OCI-LY7 (cell line): ENCODE measurements around the gene FBRSL1. TPM values are rescaled to one million over a fixed set of nuclear protein-coding genes. Genes with fewer than 3 reads are reported as not detected.

Experiments
- BruUV-seq: library from RNA; stranded (reverse); fragments of 400-500 nt; replicated peaks from 2 replicates; lab custom pipeline; 2021; lab: Mats Ljungman, UMichigan
- CTCF ChIA-PET: fragments of 300-600 bp; sonication (Branson Sonifier 250); formaldehyde crosslinking; loops from one replicate; lab custom pipeline; 2022; ENCODE audit warnings: antibody characterized with exemption; ENCODE audit not compliant: unreplicated experiment; lab: Charles Lee
- POLR2A ChIA-PET: fragments of 300-600 bp; sonication (Branson Sonifier 250); formaldehyde crosslinking; loops from one replicate; lab custom pipeline; 2022; ENCODE audit warnings: antibody characterized with exemption; lab: Charles Lee
- DNase-seq: peaks from one replicate; pipeline ENCODE4 v3.0.0-alpha.2; 2015; ENCODE audit warnings: low spot score
- H2AFZ ChIP-seq: fragments of 200-600 bp; sonication (generic), shearing (Covaris generic); 2 replicates; pipeline ENCODE4 v1.6.1; 2014; ENCODE audit warnings: mild to moderate bottlenecking, antibody characterized with exemption, low read length, moderate library complexity
- H3K27ac ChIP-seq: fragments of 200-600 bp; sonication (generic); 2 replicates; pipeline ENCODE4 v1.5.1; 2014; ENCODE audit warnings: mixed run types, low read depth, mild to moderate bottlenecking, moderate library complexity, low read length, inconsistent platforms; ENCODE audit not compliant: poor library complexity, severe bottlenecking
- H3K36me3 ChIP-seq: fragments of 200-600 bp; sonication (generic); 2 replicates; pipeline ENCODE4 v1.6.1; 2014; ENCODE audit warnings: mild to moderate bottlenecking, antibody characterized with exemption, low read length, moderate library complexity, mixed read lengths; ENCODE audit not compliant: insufficient read depth
- H3K4me1 ChIP-seq: fragments of 200-600 bp; sonication (generic); 2 replicates; pipeline ENCODE4 v1.5.1; 2014; ENCODE audit warnings: mild to moderate bottlenecking, low read length; ENCODE audit not compliant: insufficient read depth, poor library complexity, severe bottlenecking
- H3K4me2 ChIP-seq: fragments of 200-600 bp; sonication (generic); 2 replicates; pipeline ENCODE4 v1.6.1; 2014; ENCODE audit warnings: mild to moderate bottlenecking, low read length
- H3K4me3 ChIP-seq: fragments of 200-600 bp; sonication (generic); 2 replicates; pipeline ENCODE4 v1.5.1; 2014; ENCODE audit warnings: mild to moderate bottlenecking, low read depth, low read length; ENCODE audit not compliant: poor library complexity, severe bottlenecking
- H3K79me2 ChIP-seq: fragments of 200-600 bp; sonication (generic); 2 replicates; pipeline ENCODE4 v1.6.1; 2016; ENCODE audit warnings: low read depth, mild to moderate bottlenecking, low read length, moderate library complexity, mixed read lengths; ENCODE audit not compliant: insufficient read depth
- H3K9me2 ChIP-seq: fragments of 200-600 bp; sonication (generic); 2 replicates; pipeline ENCODE4 v1.6.1; 2016; ENCODE audit warnings: mild to moderate bottlenecking, low read length, mixed read lengths; ENCODE audit not compliant: insufficient read depth
- H3K9me3 ChIP-seq: fragments of 200-600 bp; sonication (generic); 2 replicates; pipeline ENCODE4 v1.6.1; 2014; ENCODE audit warnings: mild to moderate bottlenecking, mixed run types, low read length, mixed read lengths
- H4K20me1 ChIP-seq: fragments of 200-600 bp; sonication (generic); 2 replicates; pipeline ENCODE4 v1.6.1; 2014; ENCODE audit warnings: mild to moderate bottlenecking, antibody characterized with exemption, low read length, moderate library complexity, mixed read lengths; ENCODE audit not compliant: insufficient read depth
- EZH2phosphoT487 ChIP-seq: fragments of 200-600 bp; sonication (generic); IDR thresholded peaks from 2 replicates; pipeline ENCODE4 v1.6.1; 2018; ENCODE audit warnings: low read depth, borderline replicate concordance, mild to moderate bottlenecking, mixed run types, antibody characterized with exemption, low read length, moderate library complexity, mixed read lengths
- intact Hi-C: fragments of 100-400 bp; cut with micrococcal nuclease; formaldehyde crosslinking; loops from one replicate; pipeline ENCODE4 v1.10.0; 2022; ENCODE audit not compliant: unreplicated experiment
- total RNA-seq, 2 experiments: library from RNA; depleted of rRNA in 1 of 2; stranded (reverse); fragments of >200 nt in 1 of 2; shearing (Covaris generic) in 1 of 2; gene quantifications; 2 replicates each; pipeline ENCODE4 v1.2.3, GENCODE V29; 2014 to 2022
- TF ChIP-seq, protein P1 (sequence below): fragments of 200-600 bp; sonication (generic); conservative IDR thresholded peaks from 2 replicates; pipeline ENCODE4 v1.5.1; 2014; ENCODE audit warnings: mild to moderate bottlenecking, antibody characterized with exemption, low read length, moderate library complexity, mixed read lengths

The FBRSL1 gene
- total RNA-seq, 2 experiments from 2014 or later: 24.6 to 87.8 TPM

DNA sequence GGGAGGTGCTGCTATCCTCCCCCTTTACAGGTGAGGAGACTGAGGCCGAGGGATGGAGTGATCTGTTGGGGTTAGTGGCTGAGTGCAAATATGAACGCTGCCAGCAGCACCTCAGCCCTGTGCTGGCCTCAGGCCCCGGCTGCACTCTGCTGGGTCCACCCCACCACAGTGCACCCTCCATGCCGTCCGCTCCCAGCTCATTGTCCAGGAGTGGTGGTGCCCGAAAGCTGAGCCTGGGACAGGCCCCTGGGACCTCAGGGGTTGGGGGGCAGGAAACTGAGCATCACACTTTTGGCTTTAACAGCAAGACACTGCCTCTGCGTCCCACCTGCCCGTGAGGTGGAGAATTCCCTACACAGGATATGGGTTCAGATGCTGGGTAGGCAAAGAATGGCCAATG, 31.5 kb upstream of the FBRSL1 start:
- CTCF ChIA-PET: no interaction called here
- DNase-seq: no peak
- Histone ChIP-seq H3K9me3 (no peaks in the 10 kb centered on the region), H3K36me3 (no peaks in the 10 kb centered on the region), H2AFZ (no peak overlapping the region), H3K27ac (no peak overlapping the region), H3K79me2 (no peaks in the 10 kb centered on the region), H3K4me3 (no peak overlapping the region), H3K4me2 (no peak overlapping the region), H4K20me1 (no peaks in the 10 kb centered on the region), H3K4me1 (no peaks in the 10 kb centered on the region), H3K9me2 (no peaks in the 10 kb centered on the region)
- TF ChIP-seq EZH2phosphoT487: no peak
- TF ChIP-seq, protein P1, sequence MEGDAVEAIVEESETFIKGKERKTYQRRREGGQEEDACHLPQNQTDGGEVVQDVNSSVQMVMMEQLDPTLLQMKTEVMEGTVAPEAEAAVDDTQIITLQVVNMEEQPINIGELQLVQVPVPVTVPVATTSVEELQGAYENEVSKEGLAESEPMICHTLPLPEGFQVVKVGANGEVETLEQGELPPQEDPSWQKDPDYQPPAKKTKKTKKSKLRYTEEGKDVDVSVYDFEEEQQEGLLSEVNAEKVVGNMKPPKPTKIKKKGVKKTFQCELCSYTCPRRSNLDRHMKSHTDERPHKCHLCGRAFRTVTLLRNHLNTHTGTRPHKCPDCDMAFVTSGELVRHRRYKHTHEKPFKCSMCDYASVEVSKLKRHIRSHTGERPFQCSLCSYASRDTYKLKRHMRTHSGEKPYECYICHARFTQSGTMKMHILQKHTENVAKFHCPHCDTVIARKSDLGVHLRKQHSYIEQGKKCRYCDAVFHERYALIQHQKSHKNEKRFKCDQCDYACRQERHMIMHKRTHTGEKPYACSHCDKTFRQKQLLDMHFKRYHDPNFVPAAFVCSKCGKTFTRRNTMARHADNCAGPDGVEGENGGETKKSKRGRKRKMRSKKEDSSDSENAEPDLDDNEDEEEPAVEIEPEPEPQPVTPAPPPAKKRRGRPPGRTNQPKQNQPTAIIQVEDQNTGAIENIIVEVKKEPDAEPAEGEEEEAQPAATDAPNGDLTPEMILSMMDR: no peak
- intact Hi-C loops: no loop called here
- no TSS peak for BruUV-seq
- POLR2A ChIA-PET: no interaction called here

DNA sequence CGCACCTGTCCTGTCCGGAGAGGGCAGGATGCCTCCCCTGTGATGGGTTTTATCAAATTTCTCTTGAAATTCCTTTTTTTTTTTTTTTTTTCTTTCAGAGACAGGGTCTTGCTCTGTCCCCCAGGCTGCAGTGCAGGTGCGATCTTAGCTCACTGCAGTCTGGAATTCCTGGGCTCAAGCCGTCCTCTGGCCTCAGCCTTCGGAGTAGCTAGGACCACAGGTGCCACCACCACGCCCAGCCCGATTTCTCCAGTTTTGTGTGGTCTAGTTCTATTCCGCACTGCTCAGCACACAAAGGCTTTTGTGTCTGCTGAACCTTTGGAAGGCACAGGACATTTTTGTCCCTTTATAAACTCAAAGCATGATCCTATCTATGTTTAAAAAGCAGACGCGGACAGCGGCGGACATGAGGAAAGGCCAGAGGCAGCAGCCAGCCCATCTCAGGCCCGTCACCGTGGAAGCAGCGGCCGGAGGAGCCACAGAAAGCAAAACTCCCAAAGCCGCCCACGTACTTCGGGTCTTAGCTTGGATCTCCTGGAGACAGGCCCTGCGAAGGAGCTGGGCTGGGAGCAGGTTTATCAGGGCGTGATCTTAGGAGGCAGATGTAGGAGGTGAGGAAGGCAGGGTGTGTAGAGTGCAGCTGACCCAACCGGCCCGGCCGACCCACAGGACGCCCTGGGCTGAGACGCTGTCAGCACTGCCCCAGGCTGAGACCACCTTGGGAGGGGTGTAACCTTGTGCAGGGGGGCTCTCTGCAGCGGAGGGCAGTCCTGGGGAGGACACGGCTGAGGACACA, 30.9 kb upstream of the FBRSL1 start:
- Histone ChIP-seq H3K4me3 (no peak overlapping the region), H3K79me2 (no peaks in the 10 kb centered on the region), H2AFZ (no peak overlapping the region), H3K9me3 (no peaks in the 10 kb centered on the region), H3K4me2 (no peak overlapping the region), H3K4me1 (no peaks in the 10 kb centered on the region), H4K20me1 (no peaks in the 10 kb centered on the region), H3K36me3 (no peaks in the 10 kb centered on the region), H3K9me2 (no peaks in the 10 kb centered on the region), H3K27ac (no peak overlapping the region)
- BruUV-seq: no TSS peak
- POLR2A ChIA-PET: no interaction called here
- TF ChIP-seq EZH2phosphoT487: no peak
- TF ChIP-seq, protein P1: no peak
- CTCF ChIA-PET: no interaction called here
- intact Hi-C loops: no loop called here
- DNase-seq: no peak

DNA sequence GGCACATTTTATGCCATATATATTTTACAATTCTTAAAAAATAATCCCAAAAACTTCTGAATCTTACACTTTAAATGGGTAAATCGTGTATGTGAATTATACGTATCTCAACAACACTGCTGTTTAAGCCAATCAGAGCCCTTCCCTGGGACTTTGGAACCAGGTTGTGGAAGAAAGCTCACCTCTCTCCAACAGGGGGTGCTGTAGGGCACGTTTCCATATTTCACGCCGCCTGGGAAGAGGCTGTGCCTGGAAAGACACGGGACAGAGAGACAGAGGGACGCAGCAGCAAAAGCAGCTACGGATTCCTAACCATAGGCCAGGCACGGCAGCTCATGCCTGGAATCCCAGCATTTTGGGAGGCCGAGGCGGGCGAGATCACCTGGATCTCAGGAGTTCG, 29.4 kb upstream of the FBRSL1 start:
- no peaks in the 10 kb centered on the region for H4K20me1 ChIP-seq
- H2AFZ ChIP-seq: no peak overlapping the region
- H3K79me2 ChIP-seq: no peaks in the 10 kb centered on the region
- BruUV-seq: no TSS peak
- TF ChIP-seq EZH2phosphoT487: no peak
- TF ChIP-seq, protein P1: peak; percentile 67
- CTCF ChIA-PET: no interaction called here
- DNase-seq: no peak
- H3K4me2 ChIP-seq: no peak overlapping the region
- H3K36me3 ChIP-seq: no peaks in the 10 kb centered on the region
- intact Hi-C loops: no loop called here
- no peaks in the 10 kb centered on the region for H3K9me3 ChIP-seq
- H3K9me2 ChIP-seq: no peaks in the 10 kb centered on the region
- no peaks in the 10 kb centered on the region for H3K4me1 ChIP-seq
- POLR2A ChIA-PET: no interaction called here
- H3K4me3 ChIP-seq: no peak overlapping the region
- no peak overlapping the region for H3K27ac ChIP-seq
